Measurements from ENCODE around the gene ATG7.

DNA sequence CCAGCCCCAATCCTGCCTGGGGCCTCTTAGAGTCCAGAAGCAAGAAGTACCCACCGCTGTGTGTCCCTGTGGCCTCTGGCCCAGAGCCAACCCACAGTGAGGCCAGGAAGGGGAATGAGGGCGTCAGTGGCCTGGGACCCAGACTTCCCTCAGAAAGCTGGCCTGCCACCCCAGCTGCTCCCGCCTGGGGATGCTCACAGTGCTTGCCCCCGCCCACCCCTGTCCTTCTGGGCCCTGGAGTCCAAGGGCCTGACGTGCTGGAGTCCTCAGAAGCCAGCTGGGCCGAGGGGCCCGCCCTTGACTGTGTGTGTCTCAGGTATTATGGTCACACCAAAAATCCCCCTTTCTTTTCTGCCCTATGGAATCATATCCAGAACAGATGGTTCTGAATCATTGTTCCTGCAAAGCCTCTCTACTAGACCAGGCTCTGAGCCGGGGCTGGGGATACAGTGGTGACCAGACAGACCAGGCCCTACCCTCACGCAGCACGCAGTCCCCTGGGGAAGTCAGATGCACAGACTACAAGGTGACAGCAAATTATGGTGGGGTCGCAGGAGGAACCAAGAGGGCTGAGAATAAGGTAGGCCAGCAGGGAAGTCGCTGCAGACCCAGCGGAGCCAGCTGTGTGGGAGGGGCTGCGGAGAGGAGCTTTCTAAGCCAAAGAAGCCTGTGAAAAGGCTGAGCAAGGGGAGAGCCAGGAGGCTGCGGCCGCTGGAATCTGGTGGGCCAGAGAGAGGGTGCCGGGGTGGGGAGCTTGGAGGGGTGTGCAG is 272.4 kb downstream of the ATG7 start:
- TF ChIP-seq CTCF (IDR thresholded peaks at IDR 0.05), result no peak
- TF ChIP-seq TCF7L2 (IDR thresholded peaks at IDR 0.05; ENCODE audit: low read depth, low read length), result no peak
- no peak for TF ChIP-seq POLR2AphosphoS5 (IDR thresholded peaks at IDR 0.05; ENCODE audit: low read depth, low read length)
- TF ChIP-seq, protein P1, sequence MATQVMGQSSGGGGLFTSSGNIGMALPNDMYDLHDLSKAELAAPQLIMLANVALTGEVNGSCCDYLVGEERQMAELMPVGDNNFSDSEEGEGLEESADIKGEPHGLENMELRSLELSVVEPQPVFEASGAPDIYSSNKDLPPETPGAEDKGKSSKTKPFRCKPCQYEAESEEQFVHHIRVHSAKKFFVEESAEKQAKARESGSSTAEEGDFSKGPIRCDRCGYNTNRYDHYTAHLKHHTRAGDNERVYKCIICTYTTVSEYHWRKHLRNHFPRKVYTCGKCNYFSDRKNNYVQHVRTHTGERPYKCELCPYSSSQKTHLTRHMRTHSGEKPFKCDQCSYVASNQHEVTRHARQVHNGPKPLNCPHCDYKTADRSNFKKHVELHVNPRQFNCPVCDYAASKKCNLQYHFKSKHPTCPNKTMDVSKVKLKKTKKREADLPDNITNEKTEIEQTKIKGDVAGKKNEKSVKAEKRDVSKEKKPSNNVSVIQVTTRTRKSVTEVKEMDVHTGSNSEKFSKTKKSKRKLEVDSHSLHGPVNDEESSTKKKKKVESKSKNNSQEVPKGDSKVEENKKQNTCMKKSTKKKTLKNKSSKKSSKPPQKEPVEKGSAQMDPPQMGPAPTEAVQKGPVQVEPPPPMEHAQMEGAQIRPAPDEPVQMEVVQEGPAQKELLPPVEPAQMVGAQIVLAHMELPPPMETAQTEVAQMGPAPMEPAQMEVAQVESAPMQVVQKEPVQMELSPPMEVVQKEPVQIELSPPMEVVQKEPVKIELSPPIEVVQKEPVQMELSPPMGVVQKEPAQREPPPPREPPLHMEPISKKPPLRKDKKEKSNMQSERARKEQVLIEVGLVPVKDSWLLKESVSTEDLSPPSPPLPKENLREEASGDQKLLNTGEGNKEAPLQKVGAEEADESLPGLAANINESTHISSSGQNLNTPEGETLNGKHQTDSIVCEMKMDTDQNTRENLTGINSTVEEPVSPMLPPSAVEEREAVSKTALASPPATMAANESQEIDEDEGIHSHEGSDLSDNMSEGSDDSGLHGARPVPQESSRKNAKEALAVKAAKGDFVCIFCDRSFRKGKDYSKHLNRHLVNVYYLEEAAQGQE (IDR thresholded peaks at IDR 0.05; ENCODE audit: insufficient read depth in 1 of 2, low read depth in 2 of 2, low read length in 1 of 2), result no peak
- TF ChIP-seq SIN3A (IDR thresholded peaks at IDR 0.05; ENCODE audit: borderline replicate concordance, insufficient read depth, low read depth, low read length), result no peak
